Stimulated activated naive CD8-positive, alpha-beta T cell treated with anti-CD3 and anti-CD28 coated beads, Interleukin-15, amount 100 ng/mL, for 72 hours (primary cell): Measurements from ENCODE around the gene ARMC2.
"Not testable (repeated sequence)": the region's sequence is repeated elsewhere in the genome, so short reads cannot be mapped to it uniquely, and the experiment has no call there.

Experiments used
- ATAC-seq: fragments of 150-1000 bp; cut with Tn5 transposase; 2 replicates; pipeline ENCODE4 v1.10.0; 2021; ENCODE audit warnings: mild to moderate bottlenecking, moderate library complexity
- DNase-seq, 2 donors: peaks; one replicate each; pipeline ENCODE4 v3.0.0; 2021 to 2022
- H3K27ac Mint-ChIP-seq, 2 donors: one replicate each; pipeline ENCODE4 v1.8.0; 2022; ENCODE audit warnings: mild to moderate bottlenecking in 2 of 2, mixed read lengths in 2 of 2, moderate library complexity in 2 of 2
- H3K27me3 Mint-ChIP-seq: one replicate; pipeline ENCODE4 v1.8.0; 2022; ENCODE audit warnings: mixed read lengths
- H3K4me1 Mint-ChIP-seq: one replicate; pipeline ENCODE4 v1.8.0; 2022; ENCODE audit warnings: mild to moderate bottlenecking, mixed read lengths
- H3K4me3 Mint-ChIP-seq, 2 donors: one replicate each; pipeline ENCODE4 v1.8.0; 2022; ENCODE audit warnings: mild to moderate bottlenecking in 2 of 2, mixed read lengths in 2 of 2, moderate library complexity in 1 of 2
- H3K9me3 Mint-ChIP-seq, 2 donors: one replicate each; pipeline ENCODE4 v1.8.0; 2022; ENCODE audit warnings: mixed read lengths in 2 of 2

ARMC2 gene

DNA sequence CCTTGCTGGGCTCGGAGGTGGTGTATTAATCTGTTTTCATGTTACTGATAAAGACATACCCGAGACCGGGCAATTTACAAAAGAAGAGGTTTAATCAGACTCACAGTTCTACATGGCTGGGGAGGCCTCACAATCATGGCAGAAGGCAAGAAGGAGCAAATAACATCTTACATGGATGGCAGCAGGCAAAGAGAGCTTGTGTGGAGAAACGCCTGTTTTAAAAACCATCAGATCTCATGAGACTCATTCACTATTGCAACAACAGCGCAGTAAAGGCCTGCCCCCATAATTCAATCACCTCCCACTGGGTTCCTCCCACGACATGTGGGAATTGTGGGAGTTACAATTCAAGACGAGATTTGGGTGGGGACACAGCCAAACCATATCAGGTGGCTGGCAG, 30.9 kb upstream of the ARMC2 start:
- H3K27ac Mint-ChIP-seq, DNase-seq, H3K4me3 Mint-ChIP-seq, ATAC-seq, H3K4me1 Mint-ChIP-seq: not testable (repeated sequence)
- Mint-ChIP-seq H3K27me3 (peaks cover 24% of the 10 kb centered on the region), H3K9me3 (peaks cover 11 to 36% of the 10 kb centered on the region in 2 donors)

DNA sequence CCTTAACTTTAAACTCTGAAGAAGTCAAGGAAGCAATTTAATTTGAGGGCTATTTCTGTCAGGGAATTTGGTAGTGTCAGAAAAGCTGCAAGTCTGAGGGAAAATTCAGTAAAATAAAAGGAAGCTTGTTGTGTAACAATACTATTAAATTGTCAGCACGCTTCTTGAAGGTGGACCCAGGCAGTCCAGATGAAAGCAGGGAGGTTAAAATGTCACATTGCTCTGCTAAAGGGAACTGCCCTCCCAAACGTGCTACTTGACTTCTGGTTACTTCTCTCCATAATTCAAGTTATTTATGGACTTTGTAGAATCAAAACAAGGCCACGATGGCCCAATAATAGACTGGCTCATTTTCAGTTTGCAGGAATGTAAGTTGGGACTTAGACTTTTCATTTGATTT, 28.2 kb upstream of the ARMC2 start:
- H3K27me3 Mint-ChIP-seq: peaks cover 21% of the 10 kb centered on the region
- no peaks in the 10 kb centered on the region for H3K4me1 Mint-ChIP-seq
- no peak overlapping the region for H3K27ac Mint-ChIP-seq
- ATAC-seq (no peak), DNase-seq (no peak)
- H3K9me3 Mint-ChIP-seq: peaks cover 20 to 44% of the 10 kb centered on the region in 2 donors
- H3K4me3 Mint-ChIP-seq: no peak overlapping the region

DNA sequence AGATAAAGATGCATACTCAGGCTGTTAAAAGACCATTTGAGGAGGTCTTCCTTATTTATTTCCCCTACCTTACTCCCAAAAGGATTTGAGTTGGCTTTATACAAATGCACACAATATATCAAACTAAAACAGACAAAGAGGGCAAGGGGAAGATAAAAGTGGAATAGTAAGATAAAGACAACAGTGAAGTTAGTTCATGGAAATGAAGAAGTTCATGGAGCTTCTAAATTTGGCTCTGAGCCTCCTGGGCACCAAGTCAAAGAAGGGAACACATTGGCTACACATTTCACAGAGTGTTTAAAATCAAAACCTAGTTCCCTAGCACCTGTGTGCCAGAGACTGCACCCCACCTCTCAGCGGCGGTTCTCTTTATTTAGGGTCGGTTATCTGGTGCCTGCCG, 25.8 kb upstream of the ARMC2 start:
- ATAC-seq (no peak), DNase-seq (no peak)
- H3K4me3 Mint-ChIP-seq: no peak overlapping the region
- H3K9me3 Mint-ChIP-seq: peaks cover 18 to 38% of the 10 kb centered on the region in 2 donors
- no peak overlapping the region for H3K27ac Mint-ChIP-seq
- no peaks in the 10 kb centered on the region for H3K4me1 Mint-ChIP-seq
- H3K27me3 Mint-ChIP-seq: peaks cover 8% of the 10 kb centered on the region

DNA sequence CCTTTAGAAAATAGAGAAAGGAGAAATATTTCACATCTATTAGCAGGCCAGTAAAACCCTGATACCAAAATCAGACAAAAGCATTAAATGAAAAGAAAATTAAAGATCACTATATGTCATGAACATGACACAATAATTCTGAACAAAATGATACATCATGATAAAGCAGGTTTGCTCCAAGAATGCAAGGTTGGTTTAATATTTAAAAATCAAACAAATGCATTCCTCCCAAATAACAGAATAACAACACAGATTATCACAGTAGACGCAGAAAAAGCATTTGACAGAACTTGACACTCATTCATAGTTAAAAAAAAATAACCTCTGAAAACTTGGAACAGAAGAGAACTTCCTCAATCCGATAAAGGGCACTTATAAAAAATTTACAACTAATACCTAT, 22.9 kb upstream of the ARMC2 start:
- DNase-seq: no peak
- peaks cover 13 to 25% of the 10 kb centered on the region in 2 donors for H3K9me3 Mint-ChIP-seq
- no peak overlapping the region for H3K4me3 Mint-ChIP-seq

DNA sequence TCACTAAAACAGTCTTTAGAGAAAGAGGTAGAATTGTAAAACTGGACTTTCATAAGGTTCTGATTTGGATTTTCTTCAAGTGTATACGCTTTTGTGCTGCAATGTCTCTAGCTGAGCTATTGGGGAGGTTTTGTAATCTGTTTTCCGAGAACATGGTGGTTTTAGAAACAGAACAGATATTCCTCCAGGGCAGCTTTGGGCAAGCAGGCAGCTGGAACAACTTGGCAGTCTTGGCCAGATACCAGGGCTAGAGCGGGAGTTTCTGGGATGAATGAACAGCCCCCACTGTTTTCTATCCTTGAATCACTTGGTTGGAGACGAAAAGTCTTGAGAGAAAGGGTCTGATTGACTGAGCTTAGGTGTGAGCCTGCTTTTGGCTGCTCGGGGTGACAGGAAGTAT, 17.1 kb upstream of the ARMC2 start:
- Mint-ChIP-seq H3K27me3 (peaks cover 11% of the 10 kb centered on the region), H3K4me3 (no peak overlapping the region), H3K4me1 (peaks cover 9% of the 10 kb centered on the region), H3K9me3 (peaks cover 5 to 18% of the 10 kb centered on the region in 2 donors), H3K27ac (no peak overlapping the region)
- no peak for DNase-seq
- no peak for ATAC-seq

More for the DNA sequence above, 22.9 kb upstream of the ARMC2 start:
- H3K4me1 Mint-ChIP-seq: no peaks in the 10 kb centered on the region
- no peaks in the 10 kb centered on the region for H3K27me3 Mint-ChIP-seq
- no peak overlapping the region for H3K27ac Mint-ChIP-seq
- ATAC-seq: no peak

DNA sequence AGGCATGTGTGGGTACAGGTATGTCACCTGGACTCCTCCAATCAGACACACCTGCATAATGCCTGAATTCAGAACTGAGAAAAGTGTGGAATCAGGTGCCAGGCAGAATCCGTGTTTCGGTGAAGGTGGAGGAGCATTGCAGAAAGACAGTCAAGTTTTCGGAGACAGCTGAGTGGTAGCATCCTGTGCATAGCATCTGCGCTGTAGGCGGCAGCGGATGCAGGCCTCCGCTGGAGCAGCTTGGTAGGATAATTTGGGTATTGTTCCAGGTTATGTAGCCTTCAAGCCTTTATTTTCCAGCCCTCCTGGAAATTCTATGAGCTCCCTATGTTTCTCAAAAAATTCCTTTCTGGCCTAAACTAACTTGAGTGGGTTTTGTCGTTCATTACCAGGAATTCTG, 15.5 kb upstream of the ARMC2 start:
- Mint-ChIP-seq H3K9me3 (peaks cover 0 to 3% of the 10 kb centered on the region in 2 donors), H3K4me1 (peaks cover 25% of the 10 kb centered on the region), H3K27ac (no peak overlapping the region), H3K27me3 (peaks cover 23% of the 10 kb centered on the region), H3K4me3 (no peak overlapping the region)
- no peak for ATAC-seq
- DNase-seq: no peak

DNA sequence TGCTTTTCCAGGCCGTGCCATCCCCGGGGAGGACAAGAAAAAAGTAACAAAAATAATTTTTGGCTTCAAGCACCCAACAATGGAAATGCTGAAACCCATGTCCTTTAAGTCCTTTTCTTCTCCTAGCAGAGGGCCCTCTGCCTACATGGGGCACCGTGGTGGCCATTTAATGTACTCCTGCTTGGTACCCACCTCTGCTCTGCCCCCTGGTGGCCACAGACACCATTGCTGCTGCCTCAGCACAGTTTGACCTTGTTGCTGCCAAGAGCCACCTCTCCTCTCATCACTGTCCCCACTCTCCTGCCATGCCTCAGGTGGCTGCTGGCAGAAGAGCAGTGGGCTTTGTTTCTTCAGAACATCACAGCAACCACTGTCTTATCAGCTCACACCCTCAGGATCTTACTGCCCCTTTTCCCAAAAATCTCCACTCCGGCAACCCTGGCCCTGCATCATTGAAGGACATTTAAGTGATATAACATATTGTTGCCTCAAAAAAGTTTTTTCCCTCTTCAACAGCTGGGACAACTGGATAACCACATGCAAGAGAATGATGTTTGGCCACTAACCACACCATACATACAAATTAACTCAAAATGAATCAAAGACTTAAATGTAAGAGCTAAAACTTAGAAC, 12.9 kb upstream of the ARMC2 start:
- H3K27ac Mint-ChIP-seq: no peak overlapping the region
- ATAC-seq (peak; percentile 93), DNase-seq (peak; percentile 83 to 84)
- H3K27me3 Mint-ChIP-seq: peaks cover 37% of the 10 kb centered on the region
- H3K4me1 Mint-ChIP-seq: peaks cover 42% of the 10 kb centered on the region
- H3K9me3 Mint-ChIP-seq: no peaks in the 10 kb centered on the region
- no peak overlapping the region for H3K4me3 Mint-ChIP-seq

DNA sequence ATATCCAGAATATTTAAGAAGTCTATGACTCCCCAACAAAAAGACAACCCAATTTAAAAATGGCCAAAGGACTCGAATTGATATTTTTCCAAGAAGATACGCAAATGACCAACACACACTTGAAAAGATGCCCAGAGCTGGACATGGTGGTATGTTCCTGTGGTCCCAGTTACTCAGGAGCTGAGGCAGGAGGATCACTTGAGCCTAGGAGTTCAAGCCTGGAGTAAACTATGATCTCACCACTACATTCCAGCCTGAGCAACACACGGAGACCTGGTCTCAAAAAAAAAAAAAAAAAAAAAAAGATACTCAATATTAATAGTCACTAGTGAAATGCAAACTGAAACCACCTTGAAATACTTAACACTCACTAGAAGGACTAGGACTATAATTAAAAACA, 12.2 kb upstream of the ARMC2 start:
- peaks cover 42% of the 10 kb centered on the region for H3K4me1 Mint-ChIP-seq
- H3K9me3 Mint-ChIP-seq: no peaks in the 10 kb centered on the region
- H3K27me3 Mint-ChIP-seq: peaks cover 37% of the 10 kb centered on the region
- H3K4me3 Mint-ChIP-seq: no peak overlapping the region
- no peak for DNase-seq
- no peak for ATAC-seq
- H3K27ac Mint-ChIP-seq: peak overlapping the region in 1 of 2 donors; percentile 34

DNA sequence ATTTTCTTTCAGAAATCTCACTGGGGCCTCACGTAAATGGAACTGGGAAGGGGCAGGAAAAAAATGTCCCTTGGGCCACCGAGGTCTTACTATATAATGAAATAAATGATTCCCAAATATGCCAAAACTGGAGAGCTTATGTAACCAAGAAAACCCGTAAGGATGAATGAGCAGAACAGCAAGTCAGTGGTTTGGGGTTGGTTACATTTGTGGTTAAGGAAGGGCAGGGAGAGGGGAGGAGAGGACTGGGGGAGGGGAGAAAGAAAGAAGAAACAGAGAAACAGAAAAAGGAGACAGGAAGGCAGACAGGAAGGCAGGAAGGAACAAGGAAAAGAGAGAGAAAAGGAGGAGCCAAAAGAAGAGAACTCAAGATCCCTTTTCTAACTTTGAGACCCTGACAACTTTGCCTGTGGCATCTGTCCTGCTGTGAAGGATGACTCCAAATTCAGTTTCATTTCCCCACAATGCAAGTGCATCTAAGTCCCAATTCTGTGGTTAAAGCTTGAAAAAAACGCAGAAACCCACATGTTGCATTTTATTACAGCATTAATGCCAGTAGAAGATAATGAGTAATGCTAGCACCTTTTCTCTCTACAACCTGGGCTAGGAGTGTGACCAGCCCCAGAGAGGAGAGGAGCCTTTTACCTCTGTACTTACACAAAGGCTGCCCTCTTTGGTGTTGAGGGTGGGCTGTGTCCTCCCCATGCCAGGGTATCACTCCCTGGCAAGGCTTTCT, 10.8 kb upstream of the ARMC2 start:
- H3K27me3 Mint-ChIP-seq: peaks cover 37% of the 10 kb centered on the region
- ATAC-seq: peak; percentile 90
- no peaks in the 10 kb centered on the region for H3K9me3 Mint-ChIP-seq
- peaks cover 42% of the 10 kb centered on the region for H3K4me1 Mint-ChIP-seq
- peak overlapping the region; percentile 58 for H3K4me3 Mint-ChIP-seq
- H3K27ac Mint-ChIP-seq: peak overlapping the region; percentile 93 to 96
- DNase-seq: peak in 1 of 2 donors; percentile 34

DNA sequence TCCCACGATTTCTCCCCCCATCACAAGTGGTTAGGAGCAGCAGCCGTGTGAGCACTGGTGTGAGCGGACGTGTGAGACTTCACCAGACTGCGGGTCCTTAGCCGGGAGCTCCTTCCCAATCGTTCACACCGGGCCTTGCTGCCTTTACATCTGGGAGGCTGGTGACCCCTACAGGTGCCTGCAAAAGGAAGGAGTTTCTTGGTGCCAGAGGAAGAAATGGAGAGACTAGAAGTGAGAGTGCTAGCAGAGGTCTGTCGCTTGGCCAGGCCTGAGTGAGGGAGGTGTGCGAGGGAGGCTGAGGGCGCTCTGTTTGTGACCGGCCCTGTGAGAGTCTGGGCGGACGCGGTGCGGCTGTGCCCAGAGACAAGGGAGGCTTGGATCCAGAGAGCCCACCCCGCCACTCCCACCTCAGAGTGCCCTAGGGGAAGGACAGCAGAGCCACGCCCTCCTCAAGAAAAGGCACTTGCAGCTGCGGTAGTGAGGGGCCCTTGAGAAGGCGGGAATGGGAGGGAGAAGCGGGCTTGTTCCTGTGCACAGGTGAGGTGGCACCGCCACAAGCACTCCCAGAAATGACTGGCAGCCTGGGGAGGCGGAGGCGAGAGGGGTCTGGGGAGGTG, 10.0 kb upstream of the ARMC2 start:
- Mint-ChIP-seq H3K27me3 (peaks cover 37% of the 10 kb centered on the region), H3K4me1 (peaks cover 42% of the 10 kb centered on the region), H3K27ac (peak overlapping the region; percentile 93 to 96), H3K4me3 (peak overlapping the region; percentile 58), H3K9me3 (no peaks in the 10 kb centered on the region)
- no peak for ATAC-seq
- DNase-seq: no peak

DNA sequence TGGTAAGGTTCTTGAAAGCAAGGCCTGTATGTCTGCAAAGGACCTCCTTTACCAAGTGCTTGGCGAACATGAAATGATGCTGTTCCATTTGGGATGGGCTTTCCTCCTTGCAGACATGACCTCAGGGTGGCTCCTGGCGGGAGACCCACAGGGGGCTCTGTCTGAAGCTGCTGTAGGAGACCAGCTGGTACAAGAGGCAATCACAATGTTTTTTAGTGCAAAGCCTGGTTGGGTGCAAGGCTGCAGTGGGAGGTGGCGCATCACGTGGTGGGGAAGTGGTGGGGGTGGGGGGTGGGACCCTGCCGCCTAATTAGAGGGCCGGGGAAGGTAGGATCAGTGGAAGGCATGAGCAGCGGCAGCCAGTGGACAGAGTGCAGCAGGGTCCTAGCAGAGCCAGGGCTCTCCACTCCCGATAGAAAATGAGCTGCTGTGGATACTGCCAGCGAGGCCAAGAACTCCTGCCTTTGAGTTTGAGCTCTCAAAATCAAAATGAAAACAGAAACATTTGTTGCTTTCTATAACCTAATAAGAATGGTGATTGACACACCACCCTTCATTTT, 9.1 kb upstream of the ARMC2 start:
- DNase-seq (no peak), ATAC-seq (no peak)
- Mint-ChIP-seq H3K27me3 (peaks cover 37% of the 10 kb centered on the region), H3K4me3 (no peak overlapping the region), H3K9me3 (no peaks in the 10 kb centered on the region), H3K4me1 (peaks cover 42% of the 10 kb centered on the region), H3K27ac (no peak overlapping the region)

DNA sequence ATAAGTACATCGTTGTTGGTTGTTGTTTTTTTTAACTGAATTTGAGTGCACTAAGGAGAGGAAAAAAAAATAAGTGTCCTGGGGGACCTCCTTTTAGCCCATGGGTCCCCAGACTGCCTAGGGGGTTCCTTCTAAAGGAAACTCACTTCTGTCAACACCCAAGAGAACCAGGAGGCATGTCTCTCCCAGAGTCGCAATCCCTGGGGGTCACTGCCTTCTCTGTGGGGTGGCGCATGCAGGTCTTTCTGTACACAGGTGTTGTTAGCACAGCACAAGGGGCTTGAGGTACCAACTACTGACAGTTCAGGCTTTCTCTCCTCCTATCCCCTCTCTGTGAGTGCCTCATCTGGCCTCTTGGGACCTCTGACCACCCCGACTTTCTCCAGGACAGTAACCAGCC, 7.3 kb upstream of the ARMC2 start:
- no peak overlapping the region for H3K4me3 Mint-ChIP-seq
- peaks cover 34% of the 10 kb centered on the region for H3K4me1 Mint-ChIP-seq
- ATAC-seq (no peak), DNase-seq (no peak)
- H3K9me3 Mint-ChIP-seq: no peaks in the 10 kb centered on the region
- H3K27ac Mint-ChIP-seq: no peak overlapping the region
- peaks cover 28% of the 10 kb centered on the region for H3K27me3 Mint-ChIP-seq

DNA sequence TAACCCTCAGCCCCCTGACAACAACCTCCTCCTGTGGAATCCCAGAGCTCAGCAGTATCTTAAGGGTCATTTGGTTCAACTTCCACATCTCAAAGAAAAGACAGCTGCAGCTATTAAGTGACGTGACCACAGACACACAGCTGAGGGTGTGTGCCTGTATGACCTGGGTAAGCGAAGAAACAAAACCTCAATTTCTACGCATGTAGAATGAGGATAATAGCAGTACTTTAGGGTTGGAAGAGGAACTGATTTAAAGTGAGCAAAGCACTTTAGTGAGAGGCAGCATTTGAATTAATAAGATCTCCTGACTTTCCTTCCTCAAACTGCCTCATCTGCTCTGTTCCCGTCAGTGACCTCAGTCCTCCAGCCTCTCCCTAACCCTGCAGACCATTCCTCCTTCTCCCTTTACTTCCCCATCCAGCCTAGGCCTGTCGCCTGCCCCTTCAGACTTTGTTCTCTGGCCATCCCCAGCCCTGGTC, 6.8 kb upstream of the ARMC2 start:
- no peak overlapping the region for H3K27ac Mint-ChIP-seq
- no peaks in the 10 kb centered on the region for H3K9me3 Mint-ChIP-seq
- DNase-seq (no peak), ATAC-seq (no peak)
- no peak overlapping the region for H3K4me3 Mint-ChIP-seq
- peaks cover 33% of the 10 kb centered on the region for H3K4me1 Mint-ChIP-seq
- H3K27me3 Mint-ChIP-seq: peaks cover 23% of the 10 kb centered on the region

DNA sequence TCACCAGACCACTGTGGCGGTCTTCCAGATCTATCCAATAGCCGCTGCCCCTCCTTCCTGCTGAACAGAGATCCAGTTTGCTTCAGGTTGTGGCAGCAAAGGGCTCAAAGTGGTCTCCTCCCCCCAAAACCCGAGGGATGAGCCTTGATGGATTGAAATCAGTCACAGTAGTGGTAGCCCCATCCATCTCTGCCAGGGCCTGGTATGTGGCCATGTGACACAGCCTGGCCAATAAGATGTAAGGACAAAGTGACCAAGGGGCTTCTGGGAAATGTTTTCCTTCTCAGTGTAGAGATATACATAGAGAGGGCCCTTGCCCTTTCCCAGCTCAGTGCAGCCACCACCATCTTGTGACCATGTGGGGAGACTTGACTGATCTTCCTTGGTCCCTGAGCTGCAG, 4.1 kb upstream of the ARMC2 start:
- DNase-seq (no peak), ATAC-seq (no peak)
- H3K9me3 Mint-ChIP-seq: no peaks in the 10 kb centered on the region
- H3K27me3 Mint-ChIP-seq: peaks cover under 1% of the 10 kb centered on the region
- peaks cover 26% of the 10 kb centered on the region for H3K4me1 Mint-ChIP-seq
- H3K27ac Mint-ChIP-seq: no peak overlapping the region
- H3K4me3 Mint-ChIP-seq: no peak overlapping the region

DNA sequence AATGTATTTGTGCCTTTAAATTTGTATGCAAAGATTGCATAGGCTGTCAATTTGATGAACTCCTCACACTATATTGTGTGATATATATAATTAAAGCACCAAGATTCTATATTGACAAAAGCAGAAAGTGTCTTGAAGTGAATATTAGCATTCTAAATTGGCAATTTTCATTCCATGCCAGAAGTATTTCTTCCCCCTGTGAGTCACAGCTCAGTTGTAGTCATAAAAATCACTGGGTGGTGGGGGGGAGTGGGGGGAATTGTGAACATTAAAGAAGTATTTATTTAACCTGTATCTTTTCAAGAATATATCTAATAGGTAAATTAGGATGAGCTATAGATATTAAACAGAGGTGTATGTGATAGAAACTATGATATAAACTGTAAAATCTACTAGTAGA, 3.1 kb upstream of the ARMC2 start:
- Mint-ChIP-seq H3K4me1 (peaks cover 24% of the 10 kb centered on the region), H3K4me3 (no peak overlapping the region), H3K27me3 (no peaks in the 10 kb centered on the region), H3K9me3 (no peaks in the 10 kb centered on the region), H3K27ac (no peak overlapping the region)
- ATAC-seq (no peak), DNase-seq (no peak)

DNA sequence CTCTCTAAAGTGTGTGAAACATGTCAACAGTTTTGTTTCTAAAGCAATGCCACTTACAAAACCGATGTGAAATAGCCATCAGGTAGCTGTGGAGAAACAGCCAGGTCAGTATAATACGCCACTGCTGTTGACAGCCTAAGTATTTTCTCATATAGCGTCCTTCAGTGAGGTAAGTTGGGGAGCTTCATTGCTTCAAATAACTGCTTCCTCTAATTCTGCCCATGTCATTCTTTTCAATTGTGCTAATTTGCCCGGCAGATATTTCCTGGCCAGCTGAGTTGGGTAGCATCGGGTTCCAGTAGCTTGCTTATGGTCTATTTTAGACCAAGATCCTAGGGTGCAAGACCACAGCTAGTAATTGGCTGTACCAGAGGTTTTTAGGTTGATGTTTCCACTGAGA, 2.1 kb upstream of the ARMC2 start:
- no peak for DNase-seq
- H3K4me1 Mint-ChIP-seq: peaks cover 27% of the 10 kb centered on the region
- H3K27ac Mint-ChIP-seq: no peak overlapping the region
- no peak for ATAC-seq
- no peak overlapping the region for H3K4me3 Mint-ChIP-seq
- H3K9me3 Mint-ChIP-seq: no peaks in the 10 kb centered on the region
- H3K27me3 Mint-ChIP-seq: no peaks in the 10 kb centered on the region
